Keratinocyte (primary cell): Measurements from ENCODE around the gene CELF5.

Source experiments
- CTCF ChIP-seq, 3 experiments: IDR thresholded peaks in 1 of 3; conservative IDR thresholded peaks in 1 of 3; optimal IDR thresholded peaks in 1 of 3; 2 replicates in 2 of 3; 3 replicates in 1 of 3; pipeline versions ENCODE3 to v1.5.1; 2011; ENCODE audit warnings: low read length in 3 of 3, mild to moderate bottlenecking in 3 of 3, moderate library complexity in 2 of 3, control low read depth in 1 of 3, inconsistent platforms in 1 of 3; ENCODE audit not compliant: insufficient read depth in 2 of 3; ENCODE audit errors: extremely low read depth in 1 of 3
- EZH2 ChIP-seq: IDR thresholded peaks from one replicate; pipeline ENCODE4 v1.6.1; 2012; ENCODE audit warnings: inconsistent platforms, mild to moderate bottlenecking, low read length, moderate library complexity

DNA sequence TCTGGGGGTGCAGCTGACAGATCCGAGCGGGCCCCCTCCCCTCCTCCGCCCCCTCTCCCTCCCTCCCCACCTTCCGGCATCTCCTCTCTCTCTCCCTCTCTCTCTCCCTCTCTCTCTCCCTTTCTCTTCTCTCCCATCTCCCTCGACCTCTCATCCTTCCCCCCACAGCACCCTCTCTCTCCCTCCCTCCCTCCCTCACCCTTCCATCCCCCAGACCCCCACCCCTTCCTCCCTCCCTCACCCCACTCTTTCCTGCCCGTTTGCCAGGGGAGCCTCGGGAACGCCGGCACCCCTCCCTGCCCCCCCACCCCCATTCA, 666 bp downstream of the CELF5 start:
- TF ChIP-seq CTCF (optimal IDR thresholded peaks at IDR 0.05 in 1 of 3, IDR thresholded peaks at IDR 0.05 in 1 of 3, conservative IDR thresholded peaks at IDR 0.05 in 1 of 3; ENCODE audit: extremely low read depth in 1 of 3, insufficient read depth in 2 of 3, low read length in 3 of 3) = no peak
- no peak for TF ChIP-seq EZH2
